COLO668 (cell line): ENCODE results near the gene ZNF385B.

ENCODE experiments used
- DNase-seq: peaks from one replicate; lab custom pipeline; 2025; ENCODE audit not compliant: unreplicated experiment; lab: John Stamatoyannopoulos, UW

ZNF385B gene

DNA sequence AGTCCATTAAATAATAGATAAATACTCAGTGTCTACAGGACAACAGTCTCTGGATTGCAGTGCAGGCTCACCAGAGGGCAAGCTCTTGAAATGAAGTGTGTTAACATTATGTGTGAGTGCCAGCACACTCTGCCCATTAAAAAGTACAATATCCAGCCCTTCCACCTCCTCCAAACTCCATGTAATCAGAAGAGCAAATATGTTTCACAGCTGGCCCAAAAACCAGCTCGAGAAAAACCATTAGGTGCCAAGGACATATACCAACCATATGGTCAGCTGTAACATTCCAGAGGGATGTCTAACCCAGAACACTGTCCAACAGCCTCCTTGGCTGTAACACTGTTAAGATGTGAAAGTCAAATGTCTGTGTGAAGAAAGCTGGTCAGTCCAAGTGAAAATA, 112.2 kb downstream of the ZNF385B start:
- DNase-seq = no peak

DNA sequence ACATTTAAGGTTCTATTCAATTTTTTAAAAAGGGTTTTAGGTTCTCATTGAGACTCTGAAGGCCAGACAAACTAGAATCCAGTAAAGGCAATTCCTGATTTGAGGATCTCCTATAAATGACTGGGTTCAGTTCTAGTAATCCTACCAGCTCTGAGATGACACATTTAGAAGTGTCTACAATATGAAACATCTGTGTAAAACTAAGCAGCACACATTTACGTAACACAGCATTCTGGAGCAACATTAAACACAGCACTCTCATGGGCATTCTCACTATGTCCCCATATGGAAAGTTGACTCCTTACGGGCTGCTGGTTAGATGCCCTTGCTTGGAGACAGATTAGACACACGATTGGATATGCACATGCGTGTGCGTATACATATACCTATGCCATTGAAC, 114.4 kb downstream of the ZNF385B start:
- DNase-seq = no peak

DNA sequence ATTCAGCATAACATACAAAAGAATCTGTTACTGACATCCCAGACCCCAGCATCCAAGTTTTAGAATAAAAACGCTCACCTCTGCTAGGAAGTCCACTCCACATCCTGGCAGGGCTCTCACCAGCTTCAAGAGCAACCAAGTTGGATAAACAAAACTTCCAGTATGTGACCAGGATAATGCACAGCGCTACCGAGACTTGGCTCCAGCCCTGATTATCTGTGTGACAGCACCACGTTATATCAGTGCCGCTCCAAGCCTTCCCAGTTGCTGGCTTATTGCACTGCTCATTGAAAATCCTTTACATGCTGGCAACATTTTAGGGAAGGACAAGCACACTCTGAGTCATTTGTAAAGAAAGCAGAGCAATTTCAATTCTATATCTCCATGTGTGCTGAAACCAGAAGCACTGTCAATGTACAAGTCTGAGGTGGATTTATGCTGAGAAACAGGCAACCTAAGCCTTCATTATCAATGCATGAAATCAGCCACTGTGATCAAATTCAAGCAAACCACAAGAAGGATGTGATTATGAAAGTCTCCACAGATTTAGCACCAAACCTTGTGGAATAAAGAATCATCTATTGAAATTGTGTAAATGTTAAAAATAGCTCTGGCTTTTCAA, 115.7 kb downstream of the ZNF385B start:
- no peak for DNase-seq

DNA sequence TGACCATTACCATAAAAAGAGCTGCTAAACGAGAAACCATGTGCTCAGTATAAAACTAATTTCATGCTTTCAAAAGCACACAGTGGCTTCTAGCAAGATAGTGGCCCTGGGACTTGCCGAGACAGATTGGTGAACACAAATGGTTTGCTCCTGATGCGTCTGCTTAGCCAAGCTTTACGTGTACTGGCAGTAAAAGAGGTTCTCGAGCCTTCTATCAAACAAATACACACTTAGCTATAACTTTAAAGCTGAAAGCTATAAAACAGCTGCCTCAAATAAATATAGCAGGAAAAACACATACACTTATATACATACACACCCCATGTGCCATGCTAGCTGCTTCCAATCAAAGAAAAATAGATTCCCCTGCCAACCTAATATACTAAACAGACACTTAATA, 117.0 kb downstream of the ZNF385B start:
- no peak for DNase-seq

DNA sequence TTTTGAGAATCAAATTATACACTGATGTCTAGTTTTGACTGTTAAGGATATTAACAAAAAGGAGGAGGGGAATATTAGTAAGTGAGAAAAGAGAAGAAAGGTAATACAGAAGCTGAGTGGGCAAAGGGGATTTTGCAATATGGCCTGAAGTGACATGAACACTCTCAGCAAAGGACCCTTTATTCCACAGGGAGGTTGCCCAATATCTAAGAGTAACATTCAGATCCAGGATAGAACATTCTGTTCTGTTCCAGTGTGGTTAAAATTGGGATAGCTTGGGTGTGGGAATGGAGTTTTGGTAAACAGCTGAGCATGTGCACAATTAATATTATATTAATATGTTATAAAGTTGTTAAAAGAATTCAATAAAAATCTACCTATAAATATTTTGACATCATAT, 120.1 kb downstream of the ZNF385B start:
- DNase-seq = no peak

DNA sequence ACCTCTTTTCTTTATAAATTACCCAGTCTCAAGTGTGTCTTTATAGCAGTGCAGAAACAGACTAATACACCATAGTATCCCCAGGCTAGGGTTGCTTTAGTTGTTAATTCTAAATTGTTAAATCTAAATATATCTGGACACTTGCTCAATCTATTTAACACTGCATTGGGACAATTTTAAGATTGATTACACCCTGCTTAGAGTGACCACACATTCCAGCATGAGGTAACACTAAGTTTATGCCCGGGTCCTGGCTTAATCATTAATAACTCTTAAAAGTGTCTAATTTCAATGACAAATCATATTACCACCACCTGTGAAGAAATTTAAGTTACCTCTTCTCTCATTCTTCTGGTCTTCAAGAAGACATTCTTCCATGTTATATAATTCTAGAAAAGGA, 131.4 kb downstream of the ZNF385B start:
- no peak for DNase-seq

DNA sequence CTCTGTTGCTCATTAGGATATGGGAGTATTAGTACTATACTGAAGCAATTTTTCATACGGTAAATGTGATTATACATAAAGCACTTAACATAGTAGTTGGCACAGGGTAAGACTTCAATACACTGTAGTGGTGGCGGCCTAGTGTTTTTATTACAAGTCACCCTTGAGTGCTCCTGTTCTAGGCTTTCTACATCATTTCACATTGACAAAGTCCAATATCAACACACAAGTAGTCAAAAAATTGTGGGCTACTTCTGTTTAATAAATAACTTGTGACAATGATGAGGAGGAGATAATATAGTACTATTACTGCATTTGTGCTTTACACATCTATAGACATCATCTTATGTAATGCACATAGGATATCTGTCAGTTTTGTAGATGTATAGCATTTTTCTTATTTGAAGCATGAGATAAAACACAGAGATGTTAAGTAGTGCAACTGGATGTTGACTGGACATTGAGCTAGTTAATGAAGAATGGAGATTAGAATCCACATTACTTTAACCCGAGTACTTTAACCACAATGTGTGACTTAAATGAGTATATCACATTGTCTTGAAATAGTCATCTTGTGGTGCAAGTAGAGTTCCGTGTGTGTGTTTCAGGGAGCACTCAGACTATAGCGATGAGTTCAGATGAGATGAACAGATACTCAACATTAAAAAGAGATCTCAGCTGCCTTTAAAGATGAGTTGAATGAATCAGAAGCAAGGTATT, 134.8 kb downstream of the ZNF385B start:
- DNase-seq = no peak

DNA sequence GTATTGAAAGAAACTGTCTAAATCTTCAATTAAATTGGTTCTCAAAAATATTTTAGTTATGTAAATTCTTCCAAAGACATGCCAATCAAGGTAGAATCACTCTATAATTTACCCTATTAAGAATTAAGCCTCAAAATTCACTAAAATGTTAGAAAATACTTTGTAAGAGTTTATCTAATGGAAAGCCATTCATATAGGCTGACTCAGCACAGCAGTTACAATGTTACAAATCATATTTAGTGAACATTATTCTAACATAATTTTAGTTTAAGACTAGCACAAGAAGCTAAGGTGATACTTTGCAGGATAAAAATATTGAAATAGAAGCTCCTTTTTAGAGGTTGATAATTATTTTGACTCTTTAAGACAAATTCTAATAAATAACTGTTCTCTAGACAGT, 137.0 kb downstream of the ZNF385B start:
- no peak for DNase-seq

DNA sequence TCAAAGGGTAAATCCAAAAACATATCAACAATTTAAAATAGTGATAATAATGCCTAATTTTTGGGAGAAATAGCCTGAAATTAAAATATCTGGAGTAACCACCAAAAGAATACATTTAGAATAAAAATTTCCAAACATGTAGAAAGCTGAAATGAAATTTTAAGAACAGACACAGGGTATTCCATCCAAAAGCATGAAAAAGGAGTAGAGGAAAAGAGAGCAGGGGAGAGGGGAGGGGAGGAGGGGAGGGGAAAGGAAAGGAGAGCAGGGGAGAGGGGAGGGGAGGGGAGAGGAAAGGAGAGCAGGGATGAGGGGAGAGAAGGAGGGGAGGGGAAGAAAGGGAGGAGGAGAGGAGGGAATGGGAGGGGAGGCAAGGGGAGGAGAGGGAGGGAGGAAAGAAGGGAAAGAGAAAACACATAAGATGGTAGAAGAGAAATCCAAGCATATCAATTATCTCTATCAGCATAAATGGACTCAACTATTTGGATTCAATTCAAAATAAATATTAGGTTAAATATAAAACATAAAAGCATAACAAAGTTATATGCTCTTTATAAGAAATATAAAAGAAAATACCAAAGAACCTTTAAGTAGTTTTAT, 141.1 kb downstream of the ZNF385B start:
- DNase-seq = no peak

DNA sequence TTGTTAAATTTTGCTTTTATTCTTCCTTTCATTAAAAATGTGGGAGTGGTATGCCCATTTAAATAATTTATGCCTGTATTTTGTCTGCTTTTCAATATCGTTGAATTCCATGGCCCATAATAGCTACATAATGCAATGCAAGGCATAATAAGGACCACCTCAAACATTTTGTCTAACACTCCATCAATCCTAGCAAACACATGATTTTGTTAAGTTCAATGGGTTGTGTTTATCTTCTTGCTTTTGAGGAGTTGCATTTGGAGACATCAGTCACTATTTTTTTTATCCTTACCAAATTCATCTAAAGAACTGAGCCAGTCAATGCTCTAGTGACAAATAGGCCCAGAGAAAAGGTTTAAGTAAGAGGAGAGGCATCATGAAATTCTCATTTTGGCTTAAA, 145.5 kb downstream of the ZNF385B start:
- no peak for DNase-seq

DNA sequence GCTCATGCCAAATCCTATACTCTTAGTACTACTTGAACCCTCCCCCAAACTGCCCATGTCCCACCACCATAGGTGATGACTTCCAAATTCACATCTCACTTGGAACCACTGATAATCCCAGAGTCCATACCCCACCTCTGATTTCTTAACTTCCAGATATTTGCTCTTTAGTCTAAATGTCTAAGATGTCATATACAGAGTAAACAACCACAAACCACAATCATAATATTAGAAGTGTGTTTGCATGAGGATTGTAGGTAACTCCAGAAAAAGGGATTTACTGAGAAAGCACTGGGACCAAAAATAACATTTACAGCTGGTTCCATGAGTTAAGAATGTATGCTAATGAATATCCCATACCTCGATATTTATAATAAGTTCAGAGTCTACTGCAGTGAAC, 146.2 kb downstream of the ZNF385B start:
- DNase-seq = no peak

DNA sequence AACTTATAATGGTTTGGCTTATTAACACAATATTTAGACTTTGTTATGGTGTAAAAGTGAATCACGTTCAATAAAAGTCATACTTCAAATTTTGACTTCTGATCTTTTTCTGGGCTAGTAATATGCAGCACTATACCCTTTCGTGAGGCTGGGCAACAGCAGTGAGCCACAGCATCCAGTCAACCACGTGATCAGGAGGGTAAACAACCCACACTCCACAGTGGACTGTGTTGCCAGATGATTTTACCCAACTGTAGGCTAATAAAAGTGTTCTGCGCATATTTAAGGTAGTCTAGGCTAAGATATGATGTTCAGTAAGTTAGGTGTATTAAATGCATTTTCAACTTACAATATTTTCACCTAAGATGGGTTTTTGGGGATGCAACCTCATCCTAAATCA, 148.6 kb downstream of the ZNF385B start:
- DNase-seq = no peak

DNA sequence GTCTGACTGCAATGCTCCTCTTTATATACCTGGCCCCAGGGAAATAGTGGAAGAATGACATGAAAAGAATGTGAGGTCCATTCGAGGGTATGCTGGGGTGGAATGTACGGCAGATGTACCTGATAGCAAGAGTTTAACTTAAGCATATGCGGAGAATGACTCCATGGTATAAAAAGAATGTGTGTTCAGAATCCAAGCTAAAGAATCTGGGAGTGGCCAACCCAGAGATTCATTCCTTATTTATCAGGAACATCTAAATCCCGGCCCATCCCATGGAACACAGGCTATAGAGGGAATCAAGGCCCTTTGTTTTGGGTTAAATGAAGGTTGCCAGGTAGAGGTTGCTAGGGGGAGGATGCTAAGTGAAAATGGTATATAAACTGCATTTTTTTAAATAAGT, 150.0 kb downstream of the ZNF385B start:
- no peak for DNase-seq

DNA sequence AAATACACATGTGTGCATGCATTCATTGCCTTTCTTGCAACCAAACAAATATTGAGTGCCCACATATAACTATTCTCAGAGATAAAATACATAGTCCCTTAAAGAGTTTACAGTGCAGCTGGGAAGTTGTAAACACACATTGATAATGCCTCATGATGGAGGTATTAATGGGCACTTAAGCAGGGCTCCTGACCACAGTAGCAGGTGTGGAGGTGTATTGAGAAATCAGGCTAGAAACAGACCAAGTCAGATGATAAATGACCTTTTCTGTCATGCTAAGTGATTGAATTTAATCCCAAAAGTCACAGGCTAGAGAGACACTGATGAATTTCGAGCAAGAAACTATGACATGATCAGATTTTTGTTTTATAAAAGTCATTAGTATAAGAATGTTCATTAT, 157.7 kb downstream of the ZNF385B start:
- no peak for DNase-seq

DNA sequence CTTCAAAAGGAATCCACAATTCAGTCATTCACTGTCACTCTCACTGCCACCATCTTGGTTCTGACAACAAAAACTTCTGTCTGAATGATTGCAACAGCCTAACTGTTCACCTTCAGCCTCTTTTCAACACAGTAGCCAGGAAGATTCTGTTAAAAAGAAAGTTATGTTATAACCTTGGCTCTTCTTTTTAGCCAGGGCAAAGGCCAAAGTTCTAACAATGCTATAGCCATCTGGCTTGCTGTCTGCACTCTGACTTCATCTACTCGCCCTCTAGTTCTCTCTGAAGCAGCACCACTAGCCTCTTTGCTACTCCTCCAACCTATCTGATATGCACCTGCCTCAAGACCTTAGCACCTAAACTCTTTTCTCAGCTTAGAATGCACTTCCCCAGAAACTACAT, 158.5 kb downstream of the ZNF385B start:
- no peak for DNase-seq

DNA sequence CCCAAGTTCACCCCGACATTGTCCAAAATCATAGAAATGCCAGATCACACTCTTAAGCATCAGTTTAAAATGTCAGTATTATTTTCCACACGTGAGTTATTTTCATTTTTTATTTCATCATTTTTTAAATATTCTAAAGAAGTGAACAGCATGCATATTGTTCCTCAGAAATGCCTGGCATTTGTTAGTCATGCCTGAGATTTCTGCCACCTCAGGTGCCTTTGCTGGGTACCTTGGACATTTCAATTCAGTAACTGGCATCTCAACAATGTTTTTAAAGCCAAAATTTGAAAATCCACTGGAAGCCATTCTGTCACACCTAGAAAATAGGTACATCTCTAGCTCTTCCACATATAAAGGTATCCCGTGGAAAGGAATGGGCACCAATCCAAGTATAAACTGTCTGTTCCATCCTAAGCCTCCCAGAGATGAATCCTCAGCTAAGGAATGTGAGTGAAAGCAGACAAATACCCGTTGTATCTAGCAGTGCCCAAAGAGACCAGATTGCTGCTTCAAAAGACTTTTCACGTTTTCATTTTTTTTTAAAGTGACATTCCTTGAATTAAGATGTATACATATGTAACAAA, 159.8 kb downstream of the ZNF385B start:
- DNase-seq = no peak

DNA sequence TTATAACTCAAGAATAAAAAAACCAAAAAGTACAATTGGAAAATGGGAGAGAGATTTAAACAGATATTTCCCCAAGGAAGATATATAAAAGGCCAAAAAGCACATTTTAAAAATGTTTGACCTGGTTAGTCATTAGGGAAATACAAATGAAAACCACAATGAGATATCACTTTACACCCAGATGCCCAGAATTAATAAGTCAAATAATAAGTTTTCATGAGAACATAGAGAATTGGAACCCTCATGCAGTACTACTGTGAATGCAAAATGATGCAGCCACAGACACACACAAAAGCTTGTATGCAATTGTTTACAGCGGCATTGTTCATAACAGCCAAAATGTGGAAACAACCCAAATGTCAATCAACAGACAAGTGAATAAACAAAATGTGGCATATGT, 165.9 kb downstream of the ZNF385B start:
- no peak for DNase-seq

DNA sequence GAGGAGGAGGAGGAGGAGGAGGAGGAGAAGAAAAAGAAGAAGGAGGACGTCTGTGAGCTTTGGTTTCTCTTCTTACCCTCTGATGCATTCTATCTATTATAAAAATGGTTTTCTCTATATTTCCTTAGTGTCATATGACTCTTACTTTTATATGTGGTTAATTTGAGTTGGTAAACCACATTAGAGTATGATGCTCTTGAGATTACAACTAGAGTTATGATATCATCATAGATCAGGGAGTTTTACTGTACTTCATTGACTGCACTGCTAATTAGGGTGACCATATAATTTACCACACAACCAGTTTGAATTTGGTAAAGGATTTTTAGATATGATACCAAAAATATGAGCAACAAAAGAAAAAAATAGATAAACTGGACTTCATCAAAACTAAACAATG, 166.4 kb downstream of the ZNF385B start:
- DNase-seq = no peak

DNA sequence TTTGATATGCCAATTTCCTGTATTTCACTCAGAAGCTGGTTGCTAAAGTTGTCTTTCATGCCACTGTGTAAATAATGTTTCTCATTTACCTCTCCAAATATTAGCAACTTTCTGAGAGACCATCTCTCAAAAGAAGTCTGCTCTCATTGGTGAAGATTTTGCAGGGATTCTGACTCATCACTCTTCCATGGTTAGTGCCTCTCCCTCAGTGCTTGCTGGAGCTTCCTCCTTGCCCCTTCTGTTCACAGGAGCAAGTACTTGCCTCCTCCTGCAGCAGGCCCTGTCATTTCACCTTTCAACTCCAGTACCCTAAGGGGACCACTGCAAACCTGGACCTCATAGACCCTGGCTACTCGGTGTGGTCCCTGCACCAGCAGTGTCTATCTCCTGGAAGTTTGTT, 168.8 kb downstream of the ZNF385B start:
- DNase-seq = no peak

DNA sequence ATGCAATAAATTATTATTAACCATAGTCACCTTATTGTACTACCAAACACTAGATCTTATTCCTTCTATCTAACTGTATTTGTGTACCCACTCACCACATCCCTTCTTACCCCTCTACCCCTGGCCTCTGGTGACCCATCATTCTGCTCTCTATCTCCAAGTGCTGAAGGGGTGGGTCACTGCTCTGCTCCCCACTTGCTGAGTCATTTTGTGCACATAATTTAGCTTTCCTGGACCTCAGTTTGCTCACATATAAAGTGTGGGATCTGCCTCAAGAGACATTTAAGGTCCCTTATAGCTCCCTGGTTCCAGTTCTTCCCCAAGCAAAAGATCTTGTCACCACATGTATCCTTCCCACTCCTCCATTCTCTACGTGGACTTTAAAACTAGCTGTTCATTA, 169.4 kb downstream of the ZNF385B start:
- no peak for DNase-seq

DNA sequence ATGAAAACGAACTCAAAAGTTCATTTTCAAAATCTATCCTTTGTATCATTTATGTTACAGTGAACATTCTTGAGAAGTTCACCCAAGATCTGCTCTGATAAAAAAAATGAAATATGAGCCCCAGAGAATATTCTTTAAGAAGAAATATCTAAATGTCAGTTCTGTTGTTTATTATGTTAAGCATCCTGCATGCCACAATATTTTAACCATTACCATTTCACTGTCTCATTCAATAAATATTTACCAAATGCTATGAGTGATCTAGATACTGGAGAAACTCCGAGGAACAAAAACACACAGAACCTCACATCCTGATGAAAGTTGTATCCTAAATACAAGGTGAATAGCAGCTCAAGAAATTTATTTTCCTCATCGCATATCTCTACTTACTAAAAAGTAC, 170.2 kb downstream of the ZNF385B start:
- DNase-seq = no peak

DNA sequence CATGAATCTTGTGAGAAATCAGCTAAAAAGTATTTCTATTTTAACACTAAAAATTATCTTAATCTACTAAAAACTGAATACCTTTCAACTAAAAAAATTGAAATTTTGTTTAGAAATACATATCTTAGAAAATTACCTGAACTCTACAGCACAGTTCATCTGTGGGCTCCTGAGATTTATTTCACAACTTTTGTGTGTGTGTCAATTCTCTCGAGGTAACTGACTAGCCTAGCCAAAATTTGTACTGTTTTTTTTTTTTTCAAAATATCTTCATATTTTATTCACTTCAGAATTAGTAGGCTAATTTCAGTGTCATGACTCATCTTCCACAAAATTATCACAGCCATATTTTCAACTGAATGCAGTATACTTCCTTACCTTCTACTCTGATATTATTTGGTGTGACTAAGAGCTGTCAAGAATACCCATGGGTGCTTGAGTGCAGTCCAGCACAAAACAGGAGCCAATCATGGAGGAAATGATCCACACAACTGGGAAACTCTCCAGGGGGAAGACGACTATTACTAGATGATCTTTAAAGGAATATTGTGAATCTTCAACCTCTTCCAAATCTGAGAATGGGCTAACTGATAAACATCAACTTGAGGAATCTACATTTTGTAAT, 174.6 kb downstream of the ZNF385B start:
- DNase-seq = no peak
